GM19023 (cell line): ENCODE results near the gene CYTH1.

Experiments used
- ATAC-seq: cut with Tn5 transposase; IDR thresholded peaks from one replicate; pipeline ENCODE4 v1.9.1; 2021; ENCODE audit warnings: mild to moderate bottlenecking, moderate library complexity; ENCODE audit not compliant: unreplicated experiment

CYTH1 gene

DNA sequence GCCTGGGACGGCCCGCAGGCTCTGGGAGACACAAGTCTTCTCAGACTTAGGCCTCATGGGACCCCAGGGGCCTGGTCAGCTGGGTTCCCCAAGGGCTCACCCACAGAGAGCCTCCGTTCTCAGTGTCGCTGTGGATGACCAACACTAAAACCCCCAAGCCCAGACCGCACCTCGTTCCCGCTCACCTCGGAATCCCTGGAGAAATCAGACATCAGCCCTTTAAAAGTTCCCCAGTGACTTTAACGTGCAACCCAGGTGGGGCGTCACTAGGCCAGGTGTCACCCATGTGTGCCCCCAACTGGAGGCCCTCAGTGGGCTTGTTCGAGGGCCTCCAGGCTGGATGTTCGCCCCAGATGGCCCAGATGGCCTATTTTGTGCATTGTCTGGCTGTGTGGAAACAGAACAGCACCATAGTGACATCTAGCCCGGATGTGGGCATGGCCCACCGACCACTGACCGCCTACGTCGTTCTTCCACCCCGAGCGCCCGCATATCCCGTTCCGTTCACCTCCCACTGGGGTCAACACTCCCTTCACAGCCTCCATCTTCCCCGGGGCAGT lies 152.6 kb downstream of the CYTH1 start:
- ATAC-seq: no peak

- ATAC-seq: no peak
These were observed 153.3 kb downstream of the CYTH1 start for GRCh38 chr17:78628547-78629435.

DNA sequence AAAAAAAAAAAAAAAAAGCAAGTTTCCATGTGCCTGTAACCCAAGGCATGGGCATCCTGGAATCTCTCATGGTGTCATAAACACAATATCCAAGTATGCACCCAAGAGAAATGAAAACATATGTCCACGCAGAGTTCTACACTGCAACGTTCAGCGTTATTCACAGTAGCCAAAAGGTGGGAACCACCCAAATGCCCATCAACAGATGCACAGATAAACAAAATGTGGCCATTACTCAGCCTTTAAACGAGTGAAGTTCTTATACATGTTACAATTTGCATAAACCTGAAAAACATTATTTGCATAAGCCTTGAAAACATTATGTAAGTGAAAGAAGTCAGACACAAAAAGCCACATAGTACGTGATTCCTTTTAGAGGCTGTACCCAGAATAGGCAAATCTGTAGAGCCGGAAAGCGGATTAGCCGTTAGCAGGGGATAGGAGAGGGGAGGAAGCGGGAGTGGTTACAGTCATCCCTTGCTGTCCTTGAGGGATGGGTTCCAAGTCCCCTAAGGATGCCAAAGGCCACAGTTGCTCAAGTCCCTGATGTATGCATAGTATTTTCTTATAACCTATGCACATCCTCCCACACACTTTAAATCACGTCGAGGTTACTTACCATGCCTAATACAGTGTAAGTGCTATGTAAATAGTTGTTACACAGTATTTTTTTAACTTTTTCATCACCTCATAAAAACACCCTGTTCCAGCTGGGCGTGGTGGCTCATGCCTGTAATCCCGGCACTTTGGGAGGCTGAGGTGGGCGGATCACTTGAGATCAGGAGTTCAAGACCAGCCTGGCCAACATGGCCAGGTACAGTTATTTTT lies 157.5 kb downstream of the CYTH1 start:
- no peak for ATAC-seq
